Calu3 (cell line): ENCODE data around the gene APOL4. TPM values are rescaled to one million over a fixed set of nuclear protein-coding genes. Genes with fewer than 3 reads are reported as not detected.

Source experiments
- BruUV-seq: library from RNA; stranded (reverse); fragments of 400-500 nt; replicated peaks from 2 replicates; lab custom pipeline; 2021; lab: Mats Ljungman, UMichigan
- CTCF ChIA-PET: fragments of 300-600 bp; sonication (Branson Sonifier 250); formaldehyde crosslinking; loops from one replicate; lab custom pipeline; 2022; ENCODE audit warnings: antibody characterized with exemption; lab: Charles Lee
- DNase-seq: peaks from one replicate; pipeline ENCODE4 v3.0.0; 2022
- H3K27ac Mint-ChIP-seq: one replicate; pipeline ENCODE4 v1.8.0; 2022; ENCODE audit warnings: mixed read lengths; ENCODE audit not compliant: unreplicated experiment
- H3K27me3 Mint-ChIP-seq: one replicate; pipeline ENCODE4 v1.8.0; 2022; ENCODE audit warnings: mixed read lengths; ENCODE audit not compliant: unreplicated experiment
- H3K36me3 Mint-ChIP-seq: one replicate; pipeline ENCODE4 v1.8.0; 2022; ENCODE audit warnings: mild to moderate bottlenecking, moderate library complexity, mixed read lengths; ENCODE audit not compliant: insufficient read depth, unreplicated experiment
- H3K4me1 Mint-ChIP-seq: one replicate; pipeline ENCODE4 v1.8.0; 2022; ENCODE audit warnings: mild to moderate bottlenecking, low read depth, mixed read lengths; ENCODE audit not compliant: unreplicated experiment
- H3K4me3 Mint-ChIP-seq: one replicate; pipeline ENCODE4 v1.8.0; 2022; ENCODE audit warnings: mild to moderate bottlenecking, low read depth, moderate library complexity, mixed read lengths; ENCODE audit not compliant: unreplicated experiment
- H3K9me3 Mint-ChIP-seq: one replicate; pipeline ENCODE4 v1.8.0; 2022; ENCODE audit warnings: low read depth, mixed read lengths; ENCODE audit not compliant: unreplicated experiment
- intact Hi-C: fragments of 100-400 bp; cut with micrococcal nuclease; formaldehyde crosslinking; loops from one replicate; pipeline ENCODE4 v1.10.0; 2022; ENCODE audit not compliant: unreplicated experiment
- total RNA-seq: library from RNA; stranded (reverse); gene quantifications from 2 replicates; pipeline ENCODE4 v1.2.3, GENCODE V29; 2022
- TF ChIP-seq, protein P1 (sequence below): fragments of 200-600 bp; IDR thresholded peaks from one replicate; pipeline ENCODE4 v1.8.0; 2022; ENCODE audit warnings: antibody characterized with exemption; ENCODE audit not compliant: unreplicated experiment

The APOL4 gene
- total RNA-seq, 1 experiment from 2014 or later: 1.5 TPM

DNA sequence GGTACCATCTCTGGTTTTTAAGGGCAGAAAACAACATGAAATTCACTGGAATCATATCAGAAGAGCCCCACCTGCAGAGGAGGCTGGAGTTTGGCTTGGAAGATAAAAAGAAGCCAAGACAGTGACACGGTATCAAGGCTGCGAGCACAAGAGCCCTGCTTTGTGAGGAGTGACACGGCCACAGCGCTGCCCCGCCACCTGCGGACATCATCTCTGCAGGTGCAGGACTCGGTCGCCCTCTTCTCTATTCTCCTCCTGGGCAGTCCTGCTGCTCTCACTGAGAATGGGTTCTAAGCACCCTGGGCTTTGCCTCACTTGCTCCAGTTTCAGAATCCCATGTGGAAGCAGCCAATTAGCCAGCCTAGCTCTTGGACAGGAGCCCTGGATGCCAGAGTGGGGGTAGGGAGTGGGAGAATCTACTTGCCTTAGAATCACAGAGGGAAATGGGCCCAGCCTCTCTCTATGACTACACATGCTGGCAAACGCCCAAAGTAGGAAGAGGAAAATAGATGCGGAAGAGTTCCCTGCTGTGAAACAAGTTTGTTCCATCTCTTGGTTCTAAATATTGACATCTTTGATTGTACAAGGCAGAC, 17.1 kb downstream of the APOL4 start:
- no TSS peak for BruUV-seq
- CTCF ChIA-PET: no interaction called here
- no peaks in the 10 kb centered on the region for H3K9me3 Mint-ChIP-seq
- TF ChIP-seq, protein P1, sequence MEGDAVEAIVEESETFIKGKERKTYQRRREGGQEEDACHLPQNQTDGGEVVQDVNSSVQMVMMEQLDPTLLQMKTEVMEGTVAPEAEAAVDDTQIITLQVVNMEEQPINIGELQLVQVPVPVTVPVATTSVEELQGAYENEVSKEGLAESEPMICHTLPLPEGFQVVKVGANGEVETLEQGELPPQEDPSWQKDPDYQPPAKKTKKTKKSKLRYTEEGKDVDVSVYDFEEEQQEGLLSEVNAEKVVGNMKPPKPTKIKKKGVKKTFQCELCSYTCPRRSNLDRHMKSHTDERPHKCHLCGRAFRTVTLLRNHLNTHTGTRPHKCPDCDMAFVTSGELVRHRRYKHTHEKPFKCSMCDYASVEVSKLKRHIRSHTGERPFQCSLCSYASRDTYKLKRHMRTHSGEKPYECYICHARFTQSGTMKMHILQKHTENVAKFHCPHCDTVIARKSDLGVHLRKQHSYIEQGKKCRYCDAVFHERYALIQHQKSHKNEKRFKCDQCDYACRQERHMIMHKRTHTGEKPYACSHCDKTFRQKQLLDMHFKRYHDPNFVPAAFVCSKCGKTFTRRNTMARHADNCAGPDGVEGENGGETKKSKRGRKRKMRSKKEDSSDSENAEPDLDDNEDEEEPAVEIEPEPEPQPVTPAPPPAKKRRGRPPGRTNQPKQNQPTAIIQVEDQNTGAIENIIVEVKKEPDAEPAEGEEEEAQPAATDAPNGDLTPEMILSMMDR: no peak
- no peak for DNase-seq
- H3K4me3 Mint-ChIP-seq: no peak overlapping the region
- intact Hi-C loops: no loop called here
- no peak overlapping the region for H3K27ac Mint-ChIP-seq
- peaks cover 76% of the 10 kb centered on the region for H3K27me3 Mint-ChIP-seq
- H3K36me3 Mint-ChIP-seq: peaks cover under 1% of the 10 kb centered on the region
- no peaks in the 10 kb centered on the region for H3K4me1 Mint-ChIP-seq

DNA sequence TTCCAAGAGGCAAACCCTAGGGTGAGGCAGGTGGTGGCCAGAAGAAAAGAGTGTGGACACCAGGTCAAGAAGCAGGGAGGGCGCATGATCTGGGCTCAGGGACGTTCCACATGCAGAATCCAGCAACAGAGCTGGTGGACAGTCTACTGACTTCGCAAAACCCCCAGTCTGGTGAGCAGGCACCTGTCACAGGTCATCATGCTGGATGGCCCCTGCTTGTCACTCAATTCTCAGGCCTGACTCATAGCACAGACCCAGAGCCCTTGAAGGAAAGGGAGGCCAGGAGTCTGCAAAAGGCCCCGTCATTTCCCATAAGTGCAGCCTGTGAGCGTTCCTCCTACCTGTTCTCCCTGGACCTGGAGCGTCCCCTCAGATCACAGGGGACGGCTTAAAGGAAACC, 18.2 kb downstream of the APOL4 start:
- Mint-ChIP-seq H3K27me3 (peaks cover 65% of the 10 kb centered on the region), H3K4me3 (no peak overlapping the region), H3K27ac (no peak overlapping the region), H3K9me3 (no peaks in the 10 kb centered on the region), H3K36me3 (no peaks in the 10 kb centered on the region), H3K4me1 (no peaks in the 10 kb centered on the region)
- BruUV-seq: no TSS peak
- DNase-seq: no peak
- intact Hi-C loops: no loop called here
- CTCF ChIA-PET: no interaction called here
- TF ChIP-seq, protein P1: no peak

DNA sequence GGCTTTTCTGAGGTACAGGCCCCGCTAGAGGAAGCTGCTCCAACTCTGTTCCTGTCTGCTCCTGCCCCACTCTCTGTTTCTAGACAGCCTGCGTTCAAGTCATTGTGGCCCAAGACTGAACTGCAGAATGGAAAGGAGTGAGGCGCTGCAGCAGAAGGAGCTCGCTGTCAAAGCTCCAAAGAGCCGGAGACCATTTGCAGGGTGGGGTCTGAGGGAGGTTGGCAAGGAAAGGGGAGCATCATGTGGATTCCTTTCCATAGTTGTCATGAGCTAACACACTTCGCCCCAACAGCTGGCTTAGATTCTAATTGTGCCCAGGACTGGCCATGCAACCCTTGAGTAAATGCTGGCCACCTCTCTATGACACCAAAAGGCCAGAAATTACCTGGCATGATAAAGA, 18.8 kb downstream of the APOL4 start:
- BruUV-seq: no TSS peak
- H3K36me3 Mint-ChIP-seq: no peaks in the 10 kb centered on the region
- CTCF ChIA-PET: no interaction called here
- H3K9me3 Mint-ChIP-seq: no peaks in the 10 kb centered on the region
- no peak overlapping the region for H3K4me3 Mint-ChIP-seq
- H3K27ac Mint-ChIP-seq: no peak overlapping the region
- no peak for DNase-seq
- no peaks in the 10 kb centered on the region for H3K4me1 Mint-ChIP-seq
- H3K27me3 Mint-ChIP-seq: peaks cover 59% of the 10 kb centered on the region
- intact Hi-C loops: no loop called here
- TF ChIP-seq, protein P1: no peak

DNA sequence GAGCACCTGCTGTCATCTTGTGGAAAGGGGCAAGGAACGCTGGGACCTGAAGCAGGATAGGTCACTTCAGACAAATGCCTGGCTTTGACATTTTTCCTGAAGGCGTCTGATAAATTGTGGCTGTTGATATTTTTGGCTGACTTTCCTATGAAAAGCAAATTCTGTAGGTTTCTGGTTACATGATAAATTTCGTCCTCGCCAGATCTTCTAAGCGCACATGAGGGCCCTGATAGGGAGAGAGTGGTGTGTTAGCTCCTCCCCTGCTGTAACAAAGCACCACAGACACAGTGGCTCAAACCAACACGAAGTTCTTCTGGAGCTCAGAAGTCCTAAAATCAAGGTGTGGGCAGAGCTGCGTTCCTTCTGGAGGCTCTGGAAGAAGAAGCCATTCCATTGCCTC, 19.6 kb downstream of the APOL4 start:
- CTCF ChIA-PET: interaction anchor here (0.6 kb wide), 1 partner anchor 302 kb away, joined by 3 read pairs; no protein-coding TSS in a partner anchor
- Mint-ChIP-seq H3K36me3 (no peaks in the 10 kb centered on the region), H3K4me3 (no peak overlapping the region), H3K4me1 (no peaks in the 10 kb centered on the region), H3K27ac (no peak overlapping the region), H3K9me3 (no peaks in the 10 kb centered on the region), H3K27me3 (peaks cover 55% of the 10 kb centered on the region)
- DNase-seq: no peak
- intact Hi-C loops: no loop called here
- no TSS peak for BruUV-seq
- TF ChIP-seq, protein P1: no peak
